Hepatocyte (in vitro differentiated cells): ENCODE results near the gene MYADML2.

ENCODE experiments used
- EZH2 ChIP-seq: fragments of 200-600 bp; sonication (generic); IDR thresholded peaks from 2 replicates; pipeline ENCODE4 v1.6.1; 2016; ENCODE audit warnings: antibody characterized with exemption, mild to moderate bottlenecking, borderline replicate concordance
- TF ChIP-seq, protein P1 (sequence below): fragments of 200-600 bp; sonication (generic); IDR thresholded peaks from 2 replicates; pipeline ENCODE4 v1.5.1; 2016; ENCODE audit warnings: antibody characterized with exemption, mild to moderate bottlenecking; ENCODE audit not compliant: poor library complexity

DNA sequence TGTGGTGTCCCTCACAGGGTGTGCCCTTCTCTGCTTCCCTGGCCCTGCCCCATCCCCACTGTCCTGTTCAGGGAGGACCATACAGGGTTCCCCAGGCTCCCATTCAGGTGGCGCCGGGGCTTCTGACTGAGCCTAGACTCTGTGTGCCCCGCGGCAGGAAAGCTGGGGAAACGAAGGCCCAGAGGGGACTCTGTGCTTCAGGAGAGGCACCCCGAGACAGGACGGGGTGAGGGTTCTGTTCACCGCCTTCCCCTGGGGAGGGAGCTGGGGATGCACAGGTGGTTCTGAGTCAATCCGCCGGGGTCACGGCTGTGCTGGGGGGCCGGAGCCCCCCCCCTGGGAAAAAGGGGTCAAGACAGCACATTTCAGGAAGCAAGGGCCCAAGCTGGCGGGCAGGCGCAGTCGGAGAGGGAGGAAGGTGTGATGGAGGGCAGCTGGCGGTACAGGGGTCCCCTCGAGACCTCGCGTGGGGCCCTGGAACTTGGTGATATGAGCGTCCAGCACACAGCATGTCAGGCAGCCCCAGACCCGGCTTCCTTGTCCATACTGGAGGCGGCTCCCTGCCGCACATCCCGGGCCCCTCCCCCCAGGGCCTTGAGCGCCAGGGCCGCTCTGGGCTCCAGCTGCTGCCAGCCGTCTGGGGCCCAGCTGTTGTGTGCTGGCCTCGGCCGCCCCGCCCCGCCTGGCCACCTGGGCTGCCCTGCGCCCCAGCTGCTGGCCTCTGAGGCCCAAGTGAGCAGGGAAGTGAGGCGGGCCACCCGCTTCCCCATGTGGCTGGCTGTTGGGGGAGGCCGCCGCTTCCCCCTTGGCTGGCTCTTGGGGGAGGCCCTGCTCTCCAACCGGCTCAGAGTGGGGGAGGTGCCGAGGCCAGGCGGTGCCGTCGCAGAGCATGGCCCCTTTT, 19.6 kb upstream of the MYADML2 start:
- TF ChIP-seq, protein P1, sequence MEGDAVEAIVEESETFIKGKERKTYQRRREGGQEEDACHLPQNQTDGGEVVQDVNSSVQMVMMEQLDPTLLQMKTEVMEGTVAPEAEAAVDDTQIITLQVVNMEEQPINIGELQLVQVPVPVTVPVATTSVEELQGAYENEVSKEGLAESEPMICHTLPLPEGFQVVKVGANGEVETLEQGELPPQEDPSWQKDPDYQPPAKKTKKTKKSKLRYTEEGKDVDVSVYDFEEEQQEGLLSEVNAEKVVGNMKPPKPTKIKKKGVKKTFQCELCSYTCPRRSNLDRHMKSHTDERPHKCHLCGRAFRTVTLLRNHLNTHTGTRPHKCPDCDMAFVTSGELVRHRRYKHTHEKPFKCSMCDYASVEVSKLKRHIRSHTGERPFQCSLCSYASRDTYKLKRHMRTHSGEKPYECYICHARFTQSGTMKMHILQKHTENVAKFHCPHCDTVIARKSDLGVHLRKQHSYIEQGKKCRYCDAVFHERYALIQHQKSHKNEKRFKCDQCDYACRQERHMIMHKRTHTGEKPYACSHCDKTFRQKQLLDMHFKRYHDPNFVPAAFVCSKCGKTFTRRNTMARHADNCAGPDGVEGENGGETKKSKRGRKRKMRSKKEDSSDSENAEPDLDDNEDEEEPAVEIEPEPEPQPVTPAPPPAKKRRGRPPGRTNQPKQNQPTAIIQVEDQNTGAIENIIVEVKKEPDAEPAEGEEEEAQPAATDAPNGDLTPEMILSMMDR: no peak
- no peak for TF ChIP-seq EZH2
